Smooth muscle cell (in vitro differentiated cells): Measurements from ENCODE around the gene KCNMB1. TPM values are rescaled to one million over a fixed set of nuclear protein-coding genes. Genes with fewer than 3 reads are reported as not detected.

Source experiments
- DNase-seq: peaks from one replicate; lab custom pipeline; 2025; ENCODE audit not compliant: unreplicated experiment; lab: John Stamatoyannopoulos, UW
- H2AFZ ChIP-seq: fragments of 200-600 bp; sonication (generic); 2 replicates; pipeline ENCODE4 v1.6.0; 2016; ENCODE audit warnings: antibody characterized with exemption, low read depth, mild to moderate bottlenecking
- H3F3A ChIP-seq: fragments of 200-600 bp; sonication (generic); 2 replicates; pipeline ENCODE4 v1.6.0; 2017; ENCODE audit warnings: antibody characterized with exemption, low read depth
- H3K27ac ChIP-seq: fragments of 200-600 bp; sonication (generic); 2 replicates; pipeline ENCODE4 v1.5.1; 2016; ENCODE audit warnings: low read depth, mild to moderate bottlenecking
- H3K27me3 ChIP-seq: fragments of 200-600 bp; sonication (generic); 2 replicates; pipeline ENCODE4 v1.6.1; 2016; ENCODE audit warnings: low read depth, mild to moderate bottlenecking
- H3K36me3 ChIP-seq: fragments of 200-600 bp; sonication (generic); 2 replicates; pipeline ENCODE4 v1.5.1; 2016; ENCODE audit warnings: low read depth
- H3K4me1 ChIP-seq: fragments of 200-600 bp; sonication (generic); 2 replicates; pipeline ENCODE4 v1.5.1; 2016; ENCODE audit warnings: low read depth
- H3K4me2 ChIP-seq: fragments of 200-600 bp; sonication (generic); 2 replicates; pipeline ENCODE4 v1.6.0; 2016; ENCODE audit warnings: mild to moderate bottlenecking
- H3K4me3 ChIP-seq: fragments of 200-600 bp; sonication (generic); 2 replicates; pipeline ENCODE4 v1.5.1; 2016; ENCODE audit warnings: mild to moderate bottlenecking
- H3K79me2 ChIP-seq: fragments of 200-600 bp; sonication (generic); 2 replicates; pipeline ENCODE4 v1.6.0; 2016; ENCODE audit warnings: low read depth, mild to moderate bottlenecking
- H3K9ac ChIP-seq: fragments of 200-600 bp; sonication (generic); 2 replicates; pipeline ENCODE4 v1.6.0; 2016; ENCODE audit warnings: low read depth
- H3K9me3 ChIP-seq: fragments of 200-600 bp; sonication (generic); replicated peaks from 2 replicates; pipeline ENCODE4 v1.5.1; 2016; ENCODE audit warnings: low read depth
- H4K20me1 ChIP-seq: fragments of 200-600 bp; sonication (generic); 2 replicates; pipeline ENCODE4 v1.6.0; 2016; ENCODE audit warnings: low read depth
- CTCF ChIP-seq: fragments of 200-600 bp; sonication (generic); IDR thresholded peaks from 2 replicates; pipeline ENCODE4 v1.5.1; 2017; ENCODE audit warnings: borderline replicate concordance, mild to moderate bottlenecking, antibody characterized with exemption; ENCODE audit not compliant: insufficient read depth, poor library complexity, severe bottlenecking
- WGBS: methylation state at CpG from one replicate; pipeline ENCODE4 v1.1.7; 2016; ENCODE audit warnings: low lambda C conversion rate; 5-methylcytosine and 5-hydroxymethylcytosine counted together
- polyA plus RNA-seq: library from polyadenylated mRNA; unstranded; fragments of >200 nt; fragmentation: Nextera tagmentation; extraction: Ambion mirVana; gene quantifications from 2 replicates; pipeline ENCODE4 v1.2.1, GENCODE V29; 2016
- total RNA-seq: library from RNA; depleted of rRNA; stranded (reverse); fragments of >200 nt; gene quantifications from 2 replicates; pipeline ENCODE4 v1.2.3, GENCODE V29; 2014

The KCNMB1 gene
- total and polyA plus RNA-seq, 2 experiments from 2014 or later: 0.54 to 0.63 TPM

- TF ChIP-seq CTCF: no peak
- H3K4me2 ChIP-seq: no peak overlapping the region
- DNase-seq: no peak
- no peaks in the 10 kb centered on the region for H3K79me2 ChIP-seq
- H3K27me3 ChIP-seq: peaks cover 5% of the 10 kb centered on the region
- H3K9ac ChIP-seq: no peak overlapping the region
- H3K4me1 ChIP-seq: peaks cover 18% of the 10 kb centered on the region
- no peak overlapping the region for H3K4me3 ChIP-seq
- no peak overlapping the region for H2AFZ ChIP-seq
- no peaks in the 10 kb centered on the region for H3K36me3 ChIP-seq
- no peaks in the 10 kb centered on the region for H3F3A ChIP-seq
- WGBS: 40% methylated on average over 6 of the region's 6 CpGs
- H3K9me3 ChIP-seq: no peaks in the 10 kb centered on the region
- no peaks in the 10 kb centered on the region for H4K20me1 ChIP-seq
- H3K27ac ChIP-seq: no peak overlapping the region
These were observed 4.1 kb upstream of the KCNMB1 start for GRCh38 chr5:170393235-170393634.

DNA sequence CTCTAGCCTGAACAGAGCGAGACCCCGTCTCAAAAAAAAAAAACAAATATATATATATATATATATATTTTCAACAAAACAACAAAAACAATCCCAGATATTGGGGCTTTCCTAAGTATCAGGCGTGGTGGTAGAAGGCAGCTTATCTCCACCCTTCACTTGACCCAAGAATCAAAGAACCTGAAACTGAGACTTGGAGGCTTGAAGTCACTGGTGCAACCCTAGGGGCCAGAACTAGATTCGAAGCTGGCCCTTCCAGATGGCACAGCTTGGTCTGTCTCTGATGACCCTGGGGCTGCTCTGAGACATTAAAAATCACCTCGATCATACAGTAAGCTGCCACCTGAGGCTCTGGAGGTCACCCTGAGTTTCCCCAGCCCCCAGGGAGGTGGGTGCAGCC is 1.3 kb upstream of the KCNMB1 start:
- no peaks in the 10 kb centered on the region for H3F3A ChIP-seq
- no peaks in the 10 kb centered on the region for H3K27me3 ChIP-seq
- no peak for TF ChIP-seq CTCF
- H3K4me2 ChIP-seq: no peak overlapping the region
- DNase-seq: no peak
- no peaks in the 10 kb centered on the region for H4K20me1 ChIP-seq
- no peak overlapping the region for H3K9ac ChIP-seq
- 98% methylated on average over 5 of the region's 5 CpGs for WGBS
- H2AFZ ChIP-seq: no peak overlapping the region
- no peaks in the 10 kb centered on the region for H3K9me3 ChIP-seq
- H3K27ac ChIP-seq: no peak overlapping the region
- no peak overlapping the region for H3K4me3 ChIP-seq
- peaks cover 4% of the 10 kb centered on the region for H3K4me1 ChIP-seq
- no peaks in the 10 kb centered on the region for H3K79me2 ChIP-seq
- no peaks in the 10 kb centered on the region for H3K36me3 ChIP-seq

GRCh38 chr5:170389550-170389892 is 354 bp upstream of the KCNMB1 start:
- 92% methylated on average over 4 of the region's 4 CpGs for WGBS
- H3K36me3 ChIP-seq: no peaks in the 10 kb centered on the region
- no peak for DNase-seq

More at GRCh38 chr5:170389550-170389892, 354 bp upstream of the KCNMB1 start:
- no peaks in the 10 kb centered on the region for H4K20me1 ChIP-seq
- peaks cover 4% of the 10 kb centered on the region for H3K4me1 ChIP-seq
- no peak overlapping the region for H3K4me2 ChIP-seq
- TF ChIP-seq CTCF: no peak
- H3K9me3 ChIP-seq: no peaks in the 10 kb centered on the region
- H3K9ac ChIP-seq: no peak overlapping the region
- H3K27ac ChIP-seq: no peak overlapping the region
- H3F3A ChIP-seq: no peaks in the 10 kb centered on the region
- H3K4me3 ChIP-seq: no peak overlapping the region
- H2AFZ ChIP-seq: no peak overlapping the region
- no peaks in the 10 kb centered on the region for H3K27me3 ChIP-seq
- H3K79me2 ChIP-seq: no peaks in the 10 kb centered on the region
